Caco-2 (cell line): Measurements from ENCODE around the gene ARHGAP15. TPM values are rescaled to one million over a fixed set of nuclear protein-coding genes. Genes with fewer than 3 reads are reported as not detected.

Source experiments
- BruUV-seq: library from RNA; stranded (reverse); fragments of 400-500 nt; replicated peaks from 2 replicates; lab custom pipeline; 2021; lab: Mats Ljungman, UMichigan
- CTCF ChIA-PET: fragments of 300-600 bp; sonication (Branson Sonifier 250); formaldehyde crosslinking; loops from one replicate; lab custom pipeline; 2022; ENCODE audit warnings: antibody characterized with exemption; lab: Charles Lee
- POLR2A ChIA-PET: fragments of 300-600 bp; sonication (Branson Sonifier 250); formaldehyde crosslinking; loops from one replicate; lab custom pipeline; 2022; ENCODE audit warnings: antibody characterized with exemption; lab: Charles Lee
- DNase-seq, 2 experiments: peaks; one replicate each; pipeline versions ENCODE4 v3.0.0 to v3.0.0-alpha.2; 2020 to 2022
- H3K27me3 ChIP-seq: replicated peaks from 2 replicates; pipeline ENCODE4 v1.6.0; 2011; ENCODE audit warnings: low read length; ENCODE audit not compliant: control insufficient read depth, insufficient read depth
- H3K36me3 ChIP-seq: 2 replicates; pipeline ENCODE4 v1.5.1; 2011; ENCODE audit warnings: low read length; ENCODE audit not compliant: control insufficient read depth, insufficient read depth
- H3K4me1 ChIP-seq: fragments of 250-450 bp; sonication (Bioruptor Pico); 2 replicates; pipeline ENCODE4 v1.5.1; 2020; ENCODE audit warnings: mild to moderate bottlenecking
- H3K4me3 ChIP-seq: 2 replicates; pipeline ENCODE4 v1.5.1; 2011; ENCODE audit warnings: low read depth, mild to moderate bottlenecking, control low read depth, low read length
- H3K9me3 ChIP-seq: fragments of 250-450 bp; sonication (Bioruptor Pico); 2 replicates; pipeline ENCODE4 v1.5.1; 2020; ENCODE audit warnings: mild to moderate bottlenecking, moderate library complexity
- H3K27ac Mint-ChIP-seq: one replicate; pipeline ENCODE4 v1.8.0; 2022; ENCODE audit warnings: mixed read lengths; ENCODE audit not compliant: unreplicated experiment
- H3K27me3 Mint-ChIP-seq: one replicate; pipeline ENCODE4 v1.8.0; 2022; ENCODE audit warnings: mixed read lengths; ENCODE audit not compliant: insufficient read depth, unreplicated experiment
- H3K36me3 Mint-ChIP-seq: one replicate; pipeline ENCODE4 v1.8.0; 2022; ENCODE audit warnings: mild to moderate bottlenecking, mixed read lengths; ENCODE audit not compliant: insufficient read depth, unreplicated experiment
- H3K4me1 Mint-ChIP-seq: one replicate; pipeline ENCODE4 v1.8.0; 2022; ENCODE audit warnings: low read depth, mixed read lengths; ENCODE audit not compliant: unreplicated experiment
- H3K4me3 Mint-ChIP-seq: one replicate; pipeline ENCODE4 v1.8.0; 2022; ENCODE audit warnings: mild to moderate bottlenecking, moderate library complexity, mixed read lengths; ENCODE audit not compliant: unreplicated experiment
- H3K9me3 Mint-ChIP-seq: one replicate; pipeline ENCODE4 v1.8.0; 2022; ENCODE audit warnings: mixed read lengths; ENCODE audit not compliant: unreplicated experiment
- intact Hi-C: fragments of 100-400 bp; cut with micrococcal nuclease; formaldehyde crosslinking; loops from one replicate; pipeline ENCODE4 v1.10.0; 2022; ENCODE audit not compliant: unreplicated experiment
- total RNA-seq: library from RNA; stranded (reverse); gene quantifications from 2 replicates; pipeline ENCODE4 v1.2.3, GENCODE V29; 2022
- TF ChIP-seq, protein P1 (sequence below), 2 experiments: fragments of 200-600 bp in 1 of 2; IDR thresholded peaks; 1 replicate in 1 of 2; 2 replicates in 1 of 2; pipeline versions ENCODE4 v1.5.1 to v1.8.0; 2011 to 2022; ENCODE audit warnings: antibody characterized with exemption in 1 of 2, control low read depth in 1 of 2, inconsistent platforms in 1 of 2, low read depth in 1 of 2, low read length in 1 of 2, mild to moderate bottlenecking in 1 of 2, moderate library complexity in 1 of 2; ENCODE audit not compliant: insufficient read depth in 1 of 2, severe bottlenecking in 1 of 2, unreplicated experiment in 1 of 2

ARHGAP15 gene
- total RNA-seq, 1 experiment from 2014 or later: not detected

DNA sequence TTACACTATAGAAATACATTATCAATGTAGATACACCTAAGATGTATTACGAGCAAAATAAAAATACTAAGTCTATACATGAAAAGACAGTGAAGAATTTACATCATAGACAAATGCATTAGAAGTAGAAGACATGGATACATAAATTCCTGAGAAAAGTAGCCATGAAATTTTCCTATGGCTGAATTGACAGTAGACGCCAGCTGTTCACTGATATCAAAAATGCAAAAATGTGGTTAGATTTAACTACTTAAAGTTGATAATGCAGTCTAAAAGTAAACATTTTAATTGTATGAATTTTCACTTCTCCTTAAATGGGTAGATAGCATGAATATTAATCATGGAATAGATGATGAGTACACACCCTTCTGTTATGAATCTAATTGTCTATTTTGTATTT, 350.9 kb downstream of the ARHGAP15 start:
- no peaks in the 10 kb centered on the region for H3K27me3 Mint-ChIP-seq
- H3K36me3 ChIP-seq: no peaks in the 10 kb centered on the region
- no peak overlapping the region for H3K27ac Mint-ChIP-seq
- no TSS peak for BruUV-seq
- intact Hi-C loops: no loop called here
- H3K4me3 ChIP-seq: no peak overlapping the region
- H3K27me3 ChIP-seq: no peaks in the 10 kb centered on the region; the same call in 1 of the 2 replicates
- no peaks in the 10 kb centered on the region for H3K4me1 Mint-ChIP-seq
- TF ChIP-seq, protein P1, sequence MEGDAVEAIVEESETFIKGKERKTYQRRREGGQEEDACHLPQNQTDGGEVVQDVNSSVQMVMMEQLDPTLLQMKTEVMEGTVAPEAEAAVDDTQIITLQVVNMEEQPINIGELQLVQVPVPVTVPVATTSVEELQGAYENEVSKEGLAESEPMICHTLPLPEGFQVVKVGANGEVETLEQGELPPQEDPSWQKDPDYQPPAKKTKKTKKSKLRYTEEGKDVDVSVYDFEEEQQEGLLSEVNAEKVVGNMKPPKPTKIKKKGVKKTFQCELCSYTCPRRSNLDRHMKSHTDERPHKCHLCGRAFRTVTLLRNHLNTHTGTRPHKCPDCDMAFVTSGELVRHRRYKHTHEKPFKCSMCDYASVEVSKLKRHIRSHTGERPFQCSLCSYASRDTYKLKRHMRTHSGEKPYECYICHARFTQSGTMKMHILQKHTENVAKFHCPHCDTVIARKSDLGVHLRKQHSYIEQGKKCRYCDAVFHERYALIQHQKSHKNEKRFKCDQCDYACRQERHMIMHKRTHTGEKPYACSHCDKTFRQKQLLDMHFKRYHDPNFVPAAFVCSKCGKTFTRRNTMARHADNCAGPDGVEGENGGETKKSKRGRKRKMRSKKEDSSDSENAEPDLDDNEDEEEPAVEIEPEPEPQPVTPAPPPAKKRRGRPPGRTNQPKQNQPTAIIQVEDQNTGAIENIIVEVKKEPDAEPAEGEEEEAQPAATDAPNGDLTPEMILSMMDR (IDR thresholded peaks at IDR 0.05; ENCODE audit: insufficient read depth in 1 of 2, low read depth in 1 of 2, low read length in 1 of 2, severe bottlenecking in 1 of 2, unreplicated experiment in 1 of 2): no peak
- H3K9me3 ChIP-seq: no peaks in the 10 kb centered on the region
- H3K36me3 Mint-ChIP-seq: no peaks in the 10 kb centered on the region
- ChIA-PET CTCF (no interaction called here), POLR2A (no interaction called here)
- H3K4me1 ChIP-seq: no peaks in the 10 kb centered on the region
- no peaks in the 10 kb centered on the region for H3K9me3 Mint-ChIP-seq
- DNase-seq: no peak
- H3K4me3 Mint-ChIP-seq: no peak overlapping the region

DNA sequence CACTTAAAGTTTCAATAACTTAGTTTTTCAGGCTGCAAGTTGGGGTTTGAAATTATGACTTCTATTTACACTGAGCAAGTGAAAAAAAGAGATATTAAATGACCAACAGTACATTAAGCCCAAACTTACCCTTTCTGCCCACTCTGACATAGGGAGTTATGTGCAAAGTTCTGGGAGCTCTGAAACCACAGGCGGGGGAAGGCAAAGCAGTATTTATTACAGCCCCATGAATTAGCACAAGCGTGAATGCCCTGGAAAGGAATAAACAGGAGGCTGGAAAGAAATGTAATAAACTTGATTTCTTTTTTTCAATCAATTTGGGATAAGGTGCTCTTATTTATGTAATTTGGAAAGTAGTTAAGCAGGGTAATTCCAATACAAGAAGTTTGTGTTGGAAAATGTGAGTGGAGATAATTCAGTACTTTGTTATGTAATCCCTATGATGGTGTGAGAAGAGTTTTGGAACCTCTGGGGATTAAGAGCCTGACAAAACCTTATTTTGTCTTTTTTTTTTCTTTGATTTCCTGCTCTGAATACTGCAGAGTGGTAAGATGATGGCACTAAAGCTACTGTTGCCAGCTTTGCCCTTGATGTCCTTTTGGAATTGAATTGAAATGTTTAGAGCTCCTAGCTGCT, 351.5 kb downstream of the ARHGAP15 start:
- H3K9me3 Mint-ChIP-seq: no peaks in the 10 kb centered on the region
- ChIA-PET CTCF (no interaction called here), POLR2A (no interaction called here)
- H3K4me3 ChIP-seq: no peak overlapping the region
- H3K4me1 ChIP-seq: no peaks in the 10 kb centered on the region
- no peaks in the 10 kb centered on the region for H3K4me1 Mint-ChIP-seq
- H3K36me3 Mint-ChIP-seq: no peaks in the 10 kb centered on the region
- TF ChIP-seq, protein P1 (IDR thresholded peaks at IDR 0.05; ENCODE audit: insufficient read depth in 1 of 2, low read depth in 1 of 2, low read length in 1 of 2, severe bottlenecking in 1 of 2, unreplicated experiment in 1 of 2): no peak
- no peak for DNase-seq
- no peak overlapping the region for H3K4me3 Mint-ChIP-seq
- no peaks in the 10 kb centered on the region for H3K9me3 ChIP-seq
- H3K27ac Mint-ChIP-seq: no peak overlapping the region
- H3K27me3 ChIP-seq: no peaks in the 10 kb centered on the region; the same call in 1 of the 2 replicates
- no peaks in the 10 kb centered on the region for H3K27me3 Mint-ChIP-seq
- no peaks in the 10 kb centered on the region for H3K36me3 ChIP-seq
- BruUV-seq: no TSS peak
- intact Hi-C loops: no loop called here

DNA sequence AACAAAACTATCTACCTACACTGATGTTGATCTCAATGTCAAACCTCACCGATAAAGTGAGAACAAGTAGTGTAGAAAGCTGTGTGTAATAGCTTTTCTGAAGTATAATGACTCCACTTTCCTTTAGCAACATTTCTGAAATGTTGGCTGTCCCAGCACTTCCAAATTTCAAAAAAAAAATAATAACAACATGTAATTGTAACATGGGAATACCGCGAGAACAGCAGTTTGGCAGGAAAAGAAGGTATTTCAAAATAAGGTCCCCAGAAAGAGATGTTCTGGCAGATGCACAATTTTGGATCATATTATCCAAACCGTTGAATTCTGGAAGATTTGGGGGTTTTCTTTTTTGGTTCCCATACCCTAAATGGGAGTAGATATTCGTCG, 352.0 kb downstream of the ARHGAP15 start:
- Mint-ChIP-seq H3K36me3 (no peaks in the 10 kb centered on the region), H3K27me3 (no peaks in the 10 kb centered on the region), H3K4me3 (no peak overlapping the region), H3K4me1 (no peaks in the 10 kb centered on the region), H3K27ac (no peak overlapping the region), H3K9me3 (no peaks in the 10 kb centered on the region)
- POLR2A ChIA-PET: no interaction called here
- no peaks in the 10 kb centered on the region for H3K4me1 ChIP-seq
- CTCF ChIA-PET: no interaction called here
- H3K9me3 ChIP-seq: no peaks in the 10 kb centered on the region
- H3K27me3 ChIP-seq: no peaks in the 10 kb centered on the region; the same call in 1 of the 2 replicates
- intact Hi-C loops: no loop called here
- TF ChIP-seq, protein P1 (IDR thresholded peaks at IDR 0.05; ENCODE audit: insufficient read depth in 1 of 2, low read depth in 1 of 2, low read length in 1 of 2, severe bottlenecking in 1 of 2, unreplicated experiment in 1 of 2): no peak
- BruUV-seq: no TSS peak
- no peak overlapping the region for H3K4me3 ChIP-seq
- no peaks in the 10 kb centered on the region for H3K36me3 ChIP-seq
- no peak for DNase-seq
